HepG2 (cell line): ENCODE measurements around the gene CREBBP. TPM values are rescaled to one million over a fixed set of nuclear protein-coding genes. Genes with fewer than 3 reads are reported as not detected.
A peak's percentile ranks its signal among the peaks of the same experiment; 100 is the strongest.

ENCODE experiments used
- ARNTL ChIP-seq: sonication (generic); formaldehyde crosslinking; IDR thresholded peaks from 2 replicates; pipeline ENCODE4 v1.4.0; 2020; ENCODE audit warnings: mild to moderate bottlenecking, missing genetic modification reagents
- BATF2 ChIP-seq: sonication (generic); formaldehyde crosslinking; IDR thresholded peaks from 2 replicates; pipeline ENCODE4 v1.8.0; 2022; ENCODE audit warnings: mild to moderate bottlenecking, missing genetic modification reagents, moderate library complexity
- ELF1 ChIP-seq: sonication (generic); formaldehyde crosslinking; IDR thresholded peaks from 2 replicates; pipeline ENCODE4 v1.4.0; 2020; ENCODE audit warnings: missing genetic modification reagents
- GMEB2 ChIP-seq: IDR thresholded peaks from 2 replicates; pipeline ENCODE4 v1.6.1; 2016; ENCODE audit warnings: missing biosample characterization, missing genetic modification reagents, low read depth
- KMT2A ChIP-seq: sonication (generic); formaldehyde crosslinking; IDR thresholded peaks from 2 replicates; pipeline ENCODE4 v1.4.0; 2020; ENCODE audit warnings: missing genetic modification reagents
- SAFB2 ChIP-seq: sonication (generic); formaldehyde crosslinking; IDR thresholded peaks from 2 replicates; pipeline ENCODE4 v1.5.1; 2020; ENCODE audit warnings: missing genetic modification reagents, low read depth, mild to moderate bottlenecking, borderline replicate concordance
- SOX13 ChIP-seq, 3 experiments: fragments of 450-650 bp in 1 of 3; sonication (generic) in 1 of 3; formaldehyde crosslinking in 1 of 3; IDR thresholded peaks in 2 of 3; conservative IDR thresholded peaks in 1 of 3; 2 replicates each; pipeline versions ENCODE4 v1.5.0 to v1.6.1; 2016 to 2020; ENCODE audit warnings: antibody characterized with exemption in 1 of 3, mild to moderate bottlenecking in 1 of 3, missing compliant biosample characterization in 1 of 3, missing genetic modification reagents in 1 of 3, moderate library complexity in 1 of 3
- ZFP90 ChIP-seq: sonication (generic); formaldehyde crosslinking; IDR thresholded peaks from 2 replicates; pipeline ENCODE4 v1.8.0; 2022; ENCODE audit warnings: missing genetic modification reagents, mild to moderate bottlenecking, inconsistent platforms, borderline replicate concordance
- ZFYVE20 ChIP-seq: sonication (generic); formaldehyde crosslinking; IDR thresholded peaks from 2 replicates; pipeline ENCODE4 v1.8.0; 2023; ENCODE audit warnings: low read depth, mild to moderate bottlenecking, moderate library complexity, missing genetic modification reagents, borderline replicate concordance
- ZNF263 ChIP-seq: sonication (generic); formaldehyde crosslinking; IDR thresholded peaks from 2 replicates; pipeline ENCODE4 v1.4.0; 2020; ENCODE audit warnings: missing genetic modification reagents
- ZNF274 ChIP-seq: sonication (generic); formaldehyde crosslinking; IDR thresholded peaks from 2 replicates; pipeline ENCODE4 v1.5.1; 2020; ENCODE audit warnings: mild to moderate bottlenecking, missing genetic modification reagents
- ZNF720 ChIP-seq: sonication (generic); formaldehyde crosslinking; IDR thresholded peaks from 2 replicates; pipeline ENCODE4 v1.4.0; 2020; ENCODE audit warnings: missing genetic modification reagents
- polyA plus RNA-seq, 8 experiments: library from polyadenylated mRNA; depleted of rRNA in 3 of 8; stranded (reverse) in 7 of 8; unstranded in 1 of 8; fragments of >200 nt; fragmentation: Illumina TruSeq in 4 of 8; extraction: Trizol in 4 of 8; gene quantifications; 2 replicates each; pipeline versions ENCODE4 v1.2.1 to v1.2.3, GENCODE V29; 2011 to 2016; ENCODE audit warnings: low read depth in 4 of 8, missing spikeins in 1 of 8, mixed read lengths in 1 of 8; ENCODE audit not compliant: insufficient read depth in 1 of 8
- total RNA-seq, 5 experiments: library from RNA; depleted of rRNA; stranded (reverse); fragments of >200 nt; fragmentation: Illumina TruSeq; extraction: Trizol; gene quantifications; 2 replicates each; pipeline ENCODE4 v1.2.3, GENCODE V29; 2016; ENCODE audit warnings: low read depth in 1 of 5
- TF ChIP-seq, protein P1 (sequence below): sonication (generic); formaldehyde crosslinking; IDR thresholded peaks from 2 replicates; pipeline ENCODE4 v1.5.0; 2020; ENCODE audit warnings: mild to moderate bottlenecking, missing genetic modification reagents, borderline replicate concordance

The CREBBP gene
- total and polyA plus RNA-seq, 2 of the 13 experiments (the other 11 are each of a cell fraction or from before 2014, with no cell fraction given), result 5.3 to 10.4 TPM

DNA sequence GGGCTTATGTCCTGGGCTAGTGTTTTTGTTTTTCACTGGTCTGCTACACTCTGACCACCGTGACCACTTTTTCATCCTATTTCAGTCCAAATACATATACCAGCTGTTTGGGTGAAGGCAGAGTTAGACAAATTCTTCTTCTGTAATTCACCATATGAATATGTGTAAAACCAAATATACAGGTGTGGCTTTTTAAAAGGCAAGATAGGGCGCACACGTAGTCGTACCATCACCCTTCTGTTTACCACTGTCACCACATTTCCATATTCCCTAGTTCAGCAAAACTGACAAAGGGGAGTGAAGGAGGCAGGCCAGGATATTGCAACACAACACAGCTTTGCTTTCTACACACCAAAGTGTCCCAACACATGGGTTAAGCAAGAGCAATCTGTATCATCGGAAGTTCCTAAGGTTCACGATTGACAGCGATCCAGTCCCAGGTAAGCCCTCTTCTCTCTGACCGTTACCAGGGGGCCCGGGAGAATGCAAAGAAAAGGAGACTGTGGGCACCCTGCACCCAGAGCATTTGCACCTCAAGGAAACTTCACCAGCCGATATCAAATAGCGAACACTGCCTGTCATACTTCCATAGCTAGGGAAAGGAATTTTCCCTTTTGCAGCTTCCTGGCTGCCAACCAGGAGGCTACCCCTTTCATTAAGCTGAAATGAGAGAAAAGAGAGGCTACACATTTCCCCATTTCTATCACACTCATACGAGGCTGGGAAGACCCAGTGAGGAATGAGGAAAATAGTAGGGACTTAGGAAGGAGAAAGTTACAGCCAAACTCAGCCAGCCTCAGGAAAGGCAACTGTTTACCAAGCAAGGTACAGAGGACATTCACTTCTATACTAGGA lies 23.1 kb downstream of the CREBBP start (continued):
- TF ChIP-seq, protein P1, sequence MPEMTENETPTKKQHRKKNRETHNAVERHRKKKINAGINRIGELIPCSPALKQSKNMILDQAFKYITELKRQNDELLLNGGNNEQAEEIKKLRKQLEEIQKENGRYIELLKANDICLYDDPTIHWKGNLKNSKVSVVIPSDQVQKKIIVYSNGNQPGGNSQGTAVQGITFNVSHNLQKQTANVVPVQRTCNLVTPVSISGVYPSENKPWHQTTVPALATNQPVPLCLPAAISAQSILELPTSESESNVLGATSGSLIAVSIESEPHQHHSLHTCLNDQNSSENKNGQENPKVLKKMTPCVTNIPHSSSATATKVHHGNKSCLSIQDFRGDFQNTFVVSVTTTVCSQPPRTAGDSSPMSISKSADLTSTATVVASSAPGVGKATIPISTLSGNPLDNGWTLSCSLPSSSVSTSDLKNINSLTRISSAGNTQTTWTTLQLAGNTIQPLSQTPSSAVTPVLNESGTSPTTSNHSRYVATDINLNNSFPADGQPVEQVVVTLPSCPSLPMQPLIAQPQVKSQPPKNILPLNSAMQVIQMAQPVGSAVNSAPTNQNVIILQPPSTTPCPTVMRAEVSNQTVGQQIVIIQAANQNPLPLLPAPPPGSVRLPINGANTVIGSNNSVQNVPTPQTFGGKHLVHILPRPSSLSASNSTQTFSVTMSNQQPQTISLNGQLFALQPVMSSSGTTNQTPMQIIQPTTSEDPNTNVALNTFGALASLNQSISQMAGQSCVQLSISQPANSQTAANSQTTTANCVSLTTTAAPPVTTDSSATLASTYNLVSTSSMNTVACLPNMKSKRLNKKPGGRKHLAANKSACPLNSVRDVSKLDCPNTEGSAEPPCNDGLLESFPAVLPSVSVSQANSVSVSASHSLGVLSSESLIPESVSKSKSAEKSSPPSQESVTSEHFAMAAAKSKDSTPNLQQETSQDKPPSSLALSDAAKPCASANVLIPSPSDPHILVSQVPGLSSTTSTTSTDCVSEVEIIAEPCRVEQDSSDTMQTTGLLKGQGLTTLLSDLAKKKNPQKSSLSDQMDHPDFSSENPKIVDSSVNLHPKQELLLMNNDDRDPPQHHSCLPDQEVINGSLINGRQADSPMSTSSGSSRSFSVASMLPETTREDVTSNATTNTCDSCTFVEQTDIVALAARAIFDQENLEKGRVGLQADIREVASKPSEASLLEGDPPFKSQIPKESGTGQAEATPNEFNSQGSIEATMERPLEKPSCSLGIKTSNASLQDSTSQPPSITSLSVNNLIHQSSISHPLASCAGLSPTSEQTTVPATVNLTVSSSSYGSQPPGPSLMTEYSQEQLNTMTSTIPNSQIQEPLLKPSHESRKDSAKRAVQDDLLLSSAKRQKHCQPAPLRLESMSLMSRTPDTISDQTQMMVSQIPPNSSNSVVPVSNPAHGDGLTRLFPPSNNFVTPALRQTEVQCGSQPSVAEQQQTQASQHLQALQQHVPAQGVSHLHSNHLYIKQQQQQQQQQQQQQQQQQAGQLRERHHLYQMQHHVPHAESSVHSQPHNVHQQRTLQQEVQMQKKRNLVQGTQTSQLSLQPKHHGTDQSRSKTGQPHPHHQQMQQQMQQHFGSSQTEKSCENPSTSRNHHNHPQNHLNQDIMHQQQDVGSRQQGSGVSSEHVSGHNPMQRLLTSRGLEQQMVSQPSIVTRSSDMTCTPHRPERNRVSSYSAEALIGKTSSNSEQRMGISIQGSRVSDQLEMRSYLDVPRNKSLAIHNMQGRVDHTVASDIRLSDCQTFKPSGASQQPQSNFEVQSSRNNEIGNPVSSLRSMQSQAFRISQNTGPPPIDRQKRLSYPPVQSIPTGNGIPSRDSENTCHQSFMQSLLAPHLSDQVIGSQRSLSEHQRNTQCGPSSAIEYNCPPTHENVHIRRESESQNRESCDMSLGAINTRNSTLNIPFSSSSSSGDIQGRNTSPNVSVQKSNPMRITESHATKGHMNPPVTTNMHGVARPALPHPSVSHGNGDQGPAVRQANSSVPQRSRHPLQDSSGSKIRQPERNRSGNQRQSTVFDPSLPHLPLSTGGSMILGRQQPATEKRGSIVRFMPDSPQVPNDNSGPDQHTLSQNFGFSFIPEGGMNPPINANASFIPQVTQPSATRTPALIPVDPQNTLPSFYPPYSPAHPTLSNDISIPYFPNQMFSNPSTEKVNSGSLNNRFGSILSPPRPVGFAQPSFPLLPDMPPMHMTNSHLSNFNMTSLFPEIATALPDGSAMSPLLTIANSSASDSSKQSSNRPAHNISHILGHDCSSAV (CRISPR knock-in tag), result no peak
- TF ChIP-seq SAFB2 (no peak), ZNF263 (CRISPR knock-in tag) (no peak), ARNTL (no peak), BATF2 (no peak), ZFYVE20 (no peak), ZNF274 (no peak), ELF1 (CRISPR knock-in tag) (no peak), ZFP90 (CRISPR knock-in tag) (0 out of 2 replicates have a peak, but pooled peaks have one; percentile 38), KMT2A (CRISPR knock-in tag) (peak; percentile 60; the same call in 1 of the 2 replicates), ZNF720 (no peak), SOX13 (IDR thresholded peaks at IDR 0.05) (0 out of 2 replicates have a peak, but pooled peaks have one; percentile 52), SOX13 (CRISPR knock-in tag; conservative IDR thresholded peaks at IDR 0.05 in 1 of 2, IDR thresholded peaks at IDR 0.05 in 1 of 2) (peak in 1 of 2 experiments; percentile 79; a peak in 2 of 4 replicates), GMEB2 (CRISPR knock-in tag) (no peak)
